GM23248 (cell line): ENCODE results near the gene FAM169A.

ENCODE experiments used
- EZH2 ChIP-seq: fragments of 200-600 bp; sonication (generic); IDR thresholded peaks from 2 replicates; pipeline ENCODE4 v1.6.1; 2018; ENCODE audit warnings: antibody characterized with exemption, mild to moderate bottlenecking; ENCODE audit not compliant: insufficient read depth, poor library complexity, severe bottlenecking
- EZH2phosphoT487 ChIP-seq: fragments of 200-600 bp; sonication (generic); IDR thresholded peaks from 2 replicates; pipeline ENCODE4 v1.6.1; 2018; ENCODE audit warnings: antibody characterized with exemption, moderate library complexity, mild to moderate bottlenecking, low read depth; ENCODE audit not compliant: insufficient read depth

GRCh38 chr5:74766418-74766848 is 99.8 kb downstream of the FAM169A start:
- TF ChIP-seq EZH2: no peak
- TF ChIP-seq EZH2phosphoT487: no peak
